HL-60 (cell line): ENCODE data around the gene PLEKHG4B.

Source experiments
- CTCF ChIP-seq: IDR thresholded peaks from one replicate; pipeline ENCODE4 v1.5.1; 2011; ENCODE audit warnings: low read length, control low read depth, inconsistent platforms; ENCODE audit not compliant: insufficient read depth
- POLR2AphosphoS5 ChIP-seq: IDR thresholded peaks from 2 replicates; pipeline ENCODE4 v1.6.1; 2012; ENCODE audit warnings: low read depth

GRCh38 chr5:194603-195209 is 102.7 kb downstream of the PLEKHG4B start:
- TF ChIP-seq POLR2AphosphoS5 (no peak), CTCF (no peak)
